Measurements from ENCODE around the gene RNH1. TPM values are rescaled to one million over a fixed set of nuclear protein-coding genes. Genes with fewer than 3 reads are reported as not detected.

Gene RNH1
- total RNA-seq, 1 experiment from 2014 or later, result 832 TPM

DNA sequence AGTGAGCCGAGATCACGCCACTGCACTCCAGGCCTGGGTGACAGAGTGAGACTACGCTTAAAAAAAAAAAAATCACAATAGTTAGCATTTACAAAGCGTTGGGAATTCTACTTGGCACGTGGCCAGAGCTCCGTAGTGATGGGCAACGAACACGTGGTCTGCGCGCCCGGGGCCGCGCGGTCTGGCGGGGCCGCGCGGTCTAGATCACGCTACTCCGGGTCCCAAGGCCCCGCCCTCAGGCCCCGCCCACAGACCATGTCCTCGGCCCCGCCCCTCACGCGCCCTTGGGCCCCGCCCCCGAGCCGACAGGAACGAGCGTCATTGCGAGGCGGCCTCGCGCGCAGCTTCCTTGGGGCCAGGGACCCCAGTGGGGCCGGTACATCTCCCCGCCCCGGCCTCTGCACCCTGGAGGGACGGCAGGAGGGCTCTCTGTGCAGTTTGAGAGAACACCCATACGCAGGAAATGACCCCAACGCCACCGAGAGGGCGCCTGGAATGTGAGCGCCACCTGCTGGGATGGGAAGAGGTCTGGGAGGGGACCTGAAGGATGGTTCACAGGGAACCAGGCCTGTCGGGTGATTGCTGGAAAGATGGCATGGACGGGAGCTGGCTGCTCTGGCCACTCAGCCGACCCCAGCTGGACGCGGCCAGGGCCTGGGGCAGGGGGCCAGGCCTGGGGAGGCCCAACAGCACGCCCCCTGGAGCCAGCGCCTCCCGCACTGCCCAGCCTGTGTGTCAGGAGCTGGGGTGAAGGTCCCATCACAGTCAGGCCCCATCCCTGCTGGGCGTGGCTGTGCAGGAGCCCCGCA, 58.9 kb downstream of the RNH1 start:
- peaks cover 17% of the 10 kb centered on the region for H3K36me3 ChIP-seq
- H3K27me3 ChIP-seq, result no peaks in the 10 kb centered on the region
- DNase-seq, result peak; percentile 92
- peak overlapping the region; percentile 96 for H3K4me3 ChIP-seq
- H3K9me3 ChIP-seq, result no peaks in the 10 kb centered on the region

DNA sequence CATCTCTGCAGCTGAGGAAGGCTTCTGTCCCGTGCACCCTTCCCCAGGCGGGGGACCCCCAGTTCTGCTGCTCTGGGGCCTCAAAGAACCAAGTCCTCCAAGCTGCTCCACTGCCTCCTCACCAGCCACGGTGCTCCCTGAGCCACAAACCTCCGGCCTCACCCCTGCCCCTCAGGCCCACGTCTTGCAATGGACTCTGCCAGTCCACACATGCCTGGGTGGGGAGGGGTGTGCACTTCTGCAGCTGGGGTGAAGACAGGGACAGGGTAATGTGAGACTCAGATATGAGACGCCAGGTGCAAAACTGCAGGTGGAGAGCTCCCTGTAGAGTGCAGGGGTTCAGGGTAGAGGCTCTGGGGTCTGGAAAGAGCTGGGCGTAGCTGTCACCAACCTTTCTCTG, 60.2 kb downstream of the RNH1 start:
- DNase-seq, result no peak
- peaks cover 5% of the 10 kb centered on the region; the same call in 1 of the 2 replicates for H3K36me3 ChIP-seq
- no peaks in the 10 kb centered on the region for H3K9me3 ChIP-seq
- H3K27me3 ChIP-seq, result no peaks in the 10 kb centered on the region
- H3K4me3 ChIP-seq, result no peak overlapping the region

DNA sequence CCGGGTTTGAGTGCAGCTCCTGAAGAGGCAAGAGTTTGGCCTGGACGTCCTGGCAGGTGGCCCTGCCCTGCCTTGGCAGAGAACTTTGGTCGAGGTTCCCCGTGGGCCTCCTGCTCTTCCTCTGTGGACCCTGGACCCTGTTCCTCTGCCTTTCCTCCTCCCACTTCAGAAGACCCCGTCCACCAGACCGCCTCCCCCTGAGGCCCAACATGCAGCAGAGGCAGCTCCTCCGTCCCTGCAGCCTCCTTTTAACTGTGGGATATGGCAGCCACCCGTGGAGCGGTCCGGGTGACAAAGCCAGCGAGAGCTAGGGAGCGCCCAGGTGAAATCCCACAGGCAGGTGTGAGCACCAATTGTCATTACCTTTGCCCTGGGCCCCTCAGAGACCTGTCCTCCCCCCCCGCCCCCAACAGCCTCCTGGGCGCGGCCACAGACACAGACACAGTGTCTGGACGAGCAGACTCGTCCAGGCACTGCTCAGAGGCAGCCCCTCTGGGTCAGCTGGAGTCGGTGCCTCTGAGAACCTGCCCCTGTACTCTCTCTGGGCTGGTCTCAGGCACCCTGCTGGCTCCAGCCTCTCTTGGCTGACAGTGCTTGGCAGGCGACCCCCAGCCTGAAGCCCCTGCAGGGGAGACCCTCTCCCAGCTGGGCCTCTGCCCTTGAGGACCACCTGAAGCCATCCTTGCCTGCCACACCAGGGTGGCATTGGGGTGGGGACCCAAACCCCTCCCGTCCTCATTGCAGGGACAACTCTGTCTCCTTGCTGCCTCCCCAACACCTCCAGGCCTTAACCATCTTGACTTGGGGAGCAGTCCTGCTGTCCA, 61.1 kb downstream of the RNH1 start:
- H3K36me3 ChIP-seq, result peaks cover 4% of the 10 kb centered on the region; the same call in 1 of the 2 replicates
- H3K4me3 ChIP-seq, result no peak overlapping the region
- no peaks in the 10 kb centered on the region for H3K27me3 ChIP-seq
- no peaks in the 10 kb centered on the region for H3K9me3 ChIP-seq
- no peak for DNase-seq

Other genes with a start within 250 kb of the RNH1 start
- gene NLRP6, start 228.8 kb downstream of the RNH1 start, total RNA-seq (2014; rRNA removed; shearing (Covaris generic); ENCODE audit: low replicate concordance), result not detected in 2 replicates
- gene PGGHG, start 218.1 kb downstream of the RNH1 start, total RNA-seq (2014; rRNA removed; shearing (Covaris generic); ENCODE audit: low replicate concordance), result 1.9 and 6.2 TPM in 2 replicates
- gene IFITM5, start 207.7 kb downstream of the RNH1 start, total RNA-seq (2014; rRNA removed; shearing (Covaris generic); ENCODE audit: low replicate concordance), result not detected in 2 replicates
- 35.8 and 50.4 TPM in 2 replicates for gene IFITM2, start 199.4 kb downstream of the RNH1 start, total RNA-seq (2014; rRNA removed; shearing (Covaris generic); ENCODE audit: low replicate concordance)
- gene IFITM1, start 193.2 kb downstream of the RNH1 start, total RNA-seq (2014; rRNA removed; shearing (Covaris generic); ENCODE audit: low replicate concordance), result 26.5 and 62.6 TPM in 2 replicates
- 62.7 and 85.0 TPM in 2 replicates for gene IFITM3, start 186.4 kb downstream of the RNH1 start, total RNA-seq (2014; rRNA removed; shearing (Covaris generic); ENCODE audit: low replicate concordance)
- 27.5 and 49.8 TPM in 2 replicates for gene B4GALNT4, start 137.7 kb downstream of the RNH1 start, total RNA-seq (2014; rRNA removed; shearing (Covaris generic); ENCODE audit: low replicate concordance)
- gene PKP3, start 113.0 kb downstream of the RNH1 start, total RNA-seq (2014; rRNA removed; shearing (Covaris generic); ENCODE audit: low replicate concordance), result 7.6 and 24.1 TPM in 2 replicates
- 28.8 and 89.5 TPM in 2 replicates for gene SIGIRR, start 92.2 kb downstream of the RNH1 start, total RNA-seq (2014; rRNA removed; shearing (Covaris generic); ENCODE audit: low replicate concordance)
- gene ANO9, start 65.2 kb downstream of the RNH1 start, total RNA-seq (2014; rRNA removed; shearing (Covaris generic); ENCODE audit: low replicate concordance), result not detected in 2 replicates
- gene PTDSS2, start 57.0 kb downstream of the RNH1 start, total RNA-seq (2014; rRNA removed; shearing (Covaris generic); ENCODE audit: low replicate concordance), result 30.2 and 43.3 TPM in 2 replicates
- 78.8 and 207 TPM in 2 replicates for gene HRAS, start 28.3 kb upstream of the RNH1 start, total RNA-seq (2014; rRNA removed; shearing (Covaris generic); ENCODE audit: low replicate concordance)
- 0.63 TPM in 1 of 2 replicates, not detected in the other for gene LRRC56, start 30.3 kb upstream of the RNH1 start, total RNA-seq (2014; rRNA removed; shearing (Covaris generic); ENCODE audit: low replicate concordance)
- 0.20 and 0.30 TPM in 2 replicates for gene LMNTD2, start 53.5 kb upstream of the RNH1 start, total RNA-seq (2014; rRNA removed; shearing (Covaris generic); ENCODE audit: low replicate concordance)
- gene RASSF7, start 53.7 kb upstream of the RNH1 start, total RNA-seq (2014; rRNA removed; shearing (Covaris generic); ENCODE audit: low replicate concordance), result 3.0 and 25.8 TPM in 2 replicates
- 35.4 and 55.2 TPM in 2 replicates for gene PHRF1, start 69.2 kb upstream of the RNH1 start, total RNA-seq (2014; rRNA removed; shearing (Covaris generic); ENCODE audit: low replicate concordance)
- 9.1 and 10.1 TPM in 2 replicates for gene IRF7, start 108.7 kb upstream of the RNH1 start, total RNA-seq (2014; rRNA removed; shearing (Covaris generic); ENCODE audit: low replicate concordance)
- gene CDHR5, start 117.7 kb upstream of the RNH1 start, total RNA-seq (2014; rRNA removed; shearing (Covaris generic); ENCODE audit: low replicate concordance), result not detected in 2 replicates
- gene SCT, start 119.9 kb upstream of the RNH1 start, total RNA-seq (2014; rRNA removed; shearing (Covaris generic); ENCODE audit: low replicate concordance), result not detected in 2 replicates
- not detected in 2 replicates for gene DRD4, start 130.0 kb upstream of the RNH1 start, total RNA-seq (2014; rRNA removed; shearing (Covaris generic); ENCODE audit: low replicate concordance)
- gene DEAF1, start 188.0 kb upstream of the RNH1 start, total RNA-seq (2014; rRNA removed; shearing (Covaris generic); ENCODE audit: low replicate concordance), result 14.8 and 34.6 TPM in 2 replicates
- gene TMEM80, start 188.6 kb upstream of the RNH1 start, total RNA-seq (2014; rRNA removed; shearing (Covaris generic); ENCODE audit: low replicate concordance), result 32.4 and 98.7 TPM in 2 replicates
- gene EPS8L2, start 199.0 kb upstream of the RNH1 start, total RNA-seq (2014; rRNA removed; shearing (Covaris generic); ENCODE audit: low replicate concordance), result 10.7 and 23.4 TPM in 2 replicates
- gene TALDO1, start 240.2 kb upstream of the RNH1 start, total RNA-seq (2014; rRNA removed; shearing (Covaris generic); ENCODE audit: low replicate concordance), result 200 and 209 TPM in 2 replicates

Measured in MG63 (cell line).